Bone marrow (tissue), 2 donors: Measurements from ENCODE around the gene RUBCN.

ENCODE experiments used
- DNase-seq, 2 donors: peaks; one replicate each; lab custom pipeline; 2025; lab: John Stamatoyannopoulos, UW

Gene RUBCN

DNA sequence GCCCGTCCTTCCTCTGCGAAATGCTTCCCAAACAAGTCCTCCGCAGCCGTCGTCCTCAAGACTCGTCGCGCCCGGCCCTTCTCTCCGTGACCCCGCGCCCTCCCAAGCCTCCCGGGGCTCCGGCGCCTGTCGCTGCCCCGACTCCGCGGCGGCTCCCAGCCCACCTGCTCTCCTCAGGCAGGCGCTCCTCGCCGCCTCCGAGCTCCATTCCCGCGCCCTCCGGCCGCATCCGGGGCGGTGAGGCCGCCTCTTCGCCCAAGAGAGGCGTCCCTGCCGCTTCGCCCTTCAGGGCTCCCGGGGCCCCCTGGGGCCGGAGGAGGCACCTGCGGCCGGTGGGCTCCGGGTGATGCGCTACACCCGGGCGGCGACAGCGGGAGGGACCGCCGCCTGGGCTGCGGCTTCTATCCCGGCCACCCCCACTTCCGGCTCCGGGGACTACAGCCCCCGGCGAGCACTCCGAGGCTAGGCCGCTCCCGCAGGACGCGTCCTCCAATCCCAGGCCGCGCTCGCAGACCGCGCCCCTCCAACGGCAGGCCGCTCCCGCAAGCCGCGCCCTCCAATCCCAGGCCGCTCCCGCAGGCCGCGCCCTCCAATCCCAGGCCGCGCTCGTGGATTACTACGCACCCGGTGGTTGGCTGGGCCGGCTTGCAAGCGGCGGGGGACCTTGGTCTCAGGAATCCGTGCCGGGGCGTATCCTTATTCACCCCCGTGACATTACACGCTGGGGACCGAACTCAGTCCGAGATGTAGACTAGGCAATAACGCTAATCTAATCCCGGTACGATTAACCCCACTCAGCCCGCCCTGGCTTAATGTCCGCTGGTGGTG lies at the start of gene RUBCN:
Gene RUBCN, minus strand, starts transcription at position 414 of the 828 bp plus-strand sequence. Its CDS starts 185 bp downstream, at position 229.
- DNase-seq, result peak; percentile 75 to 89

DNA sequence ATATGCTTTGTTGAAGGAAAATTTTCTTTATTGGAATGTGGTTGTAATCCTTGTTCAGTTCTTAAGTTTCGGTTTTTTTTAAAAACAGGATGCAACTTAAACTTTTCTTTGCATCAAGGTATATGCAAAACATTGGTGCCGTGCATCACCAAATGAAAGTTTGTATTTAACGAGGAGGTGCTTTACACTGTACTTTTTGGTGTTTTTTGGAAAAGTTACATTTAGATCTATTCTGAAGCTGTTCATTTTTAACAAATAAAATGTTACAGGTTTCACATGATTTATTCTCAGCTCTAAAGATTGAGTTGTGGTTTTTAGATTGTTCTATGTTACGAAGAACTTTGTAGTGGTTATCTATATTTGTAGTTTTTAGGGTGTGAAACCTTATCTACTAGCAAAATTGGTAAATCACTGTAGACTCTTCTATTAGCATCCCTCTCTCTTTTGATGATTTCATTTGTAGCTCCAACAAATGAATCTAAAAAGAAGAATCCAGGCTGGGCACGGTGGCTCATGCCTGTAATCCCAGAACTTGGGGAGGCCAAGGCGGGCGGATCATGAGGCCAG lies 47.4 kb upstream of the RUBCN start:
- DNase-seq, result no peak

DNA sequence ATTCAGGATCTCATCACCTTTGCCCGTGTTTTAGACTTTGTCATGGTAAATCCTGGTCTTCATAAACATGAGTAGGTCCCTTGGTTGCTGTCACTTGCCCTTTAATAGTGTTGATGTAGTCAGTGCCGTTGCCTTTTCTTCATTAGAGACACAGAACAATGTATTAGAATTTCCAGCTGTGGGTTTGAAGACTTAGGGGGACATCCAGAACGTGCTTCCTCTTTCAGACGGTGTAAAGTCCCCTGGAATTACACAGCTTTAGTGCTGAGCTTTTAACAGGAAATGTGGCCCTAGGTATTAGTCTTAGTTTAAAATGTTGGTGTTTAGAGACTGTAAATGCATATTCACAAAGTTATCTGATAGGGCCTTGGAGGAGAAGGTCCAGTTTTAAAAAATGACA lies 45.5 kb upstream of the RUBCN start:
- peak in 1 of 2 donors; percentile 20 for DNase-seq

GRCh38 chr3:197775317-197775716 lies 38.6 kb upstream of the RUBCN start:
- no peak for DNase-seq

DNA sequence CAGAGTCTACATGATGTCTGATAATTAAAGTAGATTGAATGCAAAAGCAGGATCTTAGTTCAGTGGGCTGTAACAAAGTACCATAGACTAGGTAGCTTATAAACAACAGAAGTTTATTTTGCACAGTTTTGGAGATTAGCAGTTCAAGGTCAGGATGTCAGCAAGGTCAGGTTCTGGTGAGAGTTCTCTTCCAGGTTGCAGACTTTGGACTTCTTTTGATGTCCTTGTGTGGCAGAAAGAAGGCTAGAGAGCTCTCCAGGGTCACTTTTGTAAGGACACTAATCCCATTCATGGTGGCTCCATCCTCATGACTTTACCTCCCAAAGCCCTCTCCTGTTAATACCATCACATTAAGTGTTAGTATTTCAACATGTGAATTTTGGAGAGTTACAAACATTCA lies 25.1 kb upstream of the RUBCN start:
- DNase-seq, result no peak

DNA sequence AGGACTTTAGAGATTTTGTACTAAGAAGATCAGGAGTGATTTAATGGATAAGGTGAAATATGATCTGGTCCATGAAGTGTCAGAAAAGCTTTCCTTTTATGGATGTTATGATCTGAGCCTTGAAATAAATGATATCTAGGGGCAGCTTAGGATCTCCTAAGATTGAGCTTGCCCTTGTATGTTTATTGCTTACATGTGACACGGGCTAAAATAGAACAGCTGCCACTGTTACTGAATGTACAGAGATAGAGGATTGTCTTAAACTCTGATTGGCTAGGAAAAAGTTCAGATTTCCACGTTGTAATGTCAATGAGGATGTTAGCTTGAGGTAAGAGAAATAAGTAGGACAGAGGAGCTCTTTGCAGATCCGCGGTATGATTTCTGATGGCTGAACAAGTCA lies 21.8 kb upstream of the RUBCN start:
- DNase-seq, result no peak

GRCh38 chr3:197756704-197757103 lies 20.0 kb upstream of the RUBCN start:
- DNase-seq, result no peak

DNA sequence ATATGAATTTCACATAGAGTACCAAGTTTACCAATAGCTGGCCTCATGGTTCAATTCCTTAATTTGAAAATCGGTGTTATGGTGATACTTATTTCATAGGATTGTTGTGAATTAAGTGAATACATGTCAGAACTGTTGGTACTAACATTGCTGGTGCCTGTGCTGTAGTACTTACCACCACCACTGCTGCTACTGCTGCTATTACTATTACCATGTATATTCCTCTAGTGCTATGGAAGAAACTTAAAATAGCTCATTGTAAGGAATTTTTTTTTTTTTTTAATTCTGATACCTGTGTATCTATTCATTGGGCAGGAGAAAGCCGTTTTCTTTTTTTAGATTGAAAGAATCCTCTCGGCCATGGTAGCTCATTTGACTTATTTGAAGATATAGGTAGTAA lies 16.6 kb upstream of the RUBCN start:
- DNase-seq, result peak in 1 of 2 donors; percentile 11

DNA sequence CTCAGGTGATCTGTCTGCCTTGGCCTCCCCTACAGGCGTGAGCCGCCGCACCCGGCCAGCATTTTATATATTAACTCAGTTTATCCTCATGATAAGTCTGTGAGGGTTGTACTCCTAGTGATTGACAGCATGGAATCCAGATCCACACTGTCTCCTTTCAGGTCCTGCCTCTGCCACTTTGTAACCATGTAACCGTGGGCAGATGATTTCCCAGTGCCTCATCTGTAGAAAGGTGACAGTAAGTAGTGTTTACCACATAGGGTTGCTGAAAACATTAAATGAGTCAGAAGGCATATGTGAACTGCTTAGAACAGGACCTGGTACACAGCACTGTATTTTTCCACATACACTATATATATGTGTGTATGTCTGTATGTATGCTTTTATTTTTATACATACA lies 15.4 kb upstream of the RUBCN start:
- DNase-seq, result no peak

GRCh38 chr3:197750858-197751737 lies 14.4 kb upstream of the RUBCN start:
- no peak for DNase-seq

DNA sequence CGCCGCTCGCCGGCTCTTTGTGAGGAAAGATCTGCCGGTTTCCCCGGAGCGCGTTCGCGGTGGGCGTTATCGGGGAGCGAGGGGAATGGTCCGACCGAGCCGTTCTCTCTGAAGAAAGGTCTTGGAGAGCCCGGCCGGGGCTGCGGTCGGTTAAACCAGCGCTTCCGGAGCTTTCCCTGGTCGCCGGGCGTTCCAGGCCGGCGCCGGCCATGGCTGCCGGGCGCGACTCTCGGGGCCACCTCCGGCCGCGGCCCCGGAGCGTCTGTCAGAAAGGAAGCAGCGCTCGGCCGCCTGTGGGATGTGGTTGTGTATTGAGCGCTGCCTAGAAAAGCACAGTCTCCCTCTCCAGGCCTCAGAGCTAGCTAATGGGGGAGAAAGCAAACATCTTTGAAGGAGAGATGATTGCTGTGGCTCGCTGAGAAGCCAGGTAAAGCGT lies 13.7 kb upstream of the RUBCN start:
- peak; percentile 45 to 53 for DNase-seq

GRCh38 chr3:197749601-197750395 lies 13.1 kb upstream of the RUBCN start, which contains the start of gene FYTTD1:
TSS of gene FYTTD1 (plus strand) at chr3:197749883. CDS start at chr3:197749972, 89 bp downstream.
- peak; percentile 66 to 80 for DNase-seq

DNA sequence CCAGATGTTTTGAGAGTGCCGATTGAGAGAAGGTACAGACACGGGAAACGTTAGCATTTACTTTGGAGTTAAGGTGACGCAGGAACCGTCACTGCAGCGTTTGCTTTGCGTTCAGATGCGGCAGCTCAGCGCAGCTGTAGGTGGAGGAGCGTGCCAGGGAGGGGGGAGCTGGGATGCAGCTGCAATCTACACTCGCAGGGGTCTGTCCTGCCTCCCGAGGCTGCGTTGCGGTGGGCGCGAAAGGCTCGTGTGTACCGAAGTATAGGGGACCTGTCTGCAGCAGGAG lies 12.6 kb upstream of the RUBCN start:
- peak; percentile 15 to 59 for DNase-seq

- no peak for DNase-seq
Measured at GRCh38 chr3:197748597-197749314, 12.1 kb upstream of the RUBCN start.

- no peak for DNase-seq
Measured at GRCh38 chr3:197746801-197747237, 10.1 kb upstream of the RUBCN start.

GRCh38 chr3:197746209-197746608 lies 9.5 kb upstream of the RUBCN start:
- peak in 1 of 2 donors; percentile 12 for DNase-seq

DNA sequence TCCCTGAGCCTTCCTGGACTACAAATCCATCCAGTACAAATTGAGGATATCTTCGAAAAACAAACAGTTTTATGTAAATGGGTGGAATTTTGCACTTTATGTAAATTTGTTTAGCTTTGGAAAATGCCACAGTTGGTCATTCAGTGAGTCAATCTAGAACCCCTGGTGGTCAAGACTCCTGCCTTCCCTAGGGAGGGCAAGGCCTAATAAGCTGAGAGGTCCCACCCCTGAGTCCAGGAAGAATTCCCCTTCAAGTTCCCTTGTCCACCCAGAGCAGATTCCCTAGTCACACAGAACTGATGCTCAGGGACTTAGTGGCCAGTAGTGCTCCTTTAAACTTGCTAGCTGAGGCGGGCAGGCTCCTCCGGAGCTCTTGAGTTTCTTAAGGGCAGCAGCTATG lies 6.1 kb upstream of the RUBCN start:
- DNase-seq, result no peak

DNA sequence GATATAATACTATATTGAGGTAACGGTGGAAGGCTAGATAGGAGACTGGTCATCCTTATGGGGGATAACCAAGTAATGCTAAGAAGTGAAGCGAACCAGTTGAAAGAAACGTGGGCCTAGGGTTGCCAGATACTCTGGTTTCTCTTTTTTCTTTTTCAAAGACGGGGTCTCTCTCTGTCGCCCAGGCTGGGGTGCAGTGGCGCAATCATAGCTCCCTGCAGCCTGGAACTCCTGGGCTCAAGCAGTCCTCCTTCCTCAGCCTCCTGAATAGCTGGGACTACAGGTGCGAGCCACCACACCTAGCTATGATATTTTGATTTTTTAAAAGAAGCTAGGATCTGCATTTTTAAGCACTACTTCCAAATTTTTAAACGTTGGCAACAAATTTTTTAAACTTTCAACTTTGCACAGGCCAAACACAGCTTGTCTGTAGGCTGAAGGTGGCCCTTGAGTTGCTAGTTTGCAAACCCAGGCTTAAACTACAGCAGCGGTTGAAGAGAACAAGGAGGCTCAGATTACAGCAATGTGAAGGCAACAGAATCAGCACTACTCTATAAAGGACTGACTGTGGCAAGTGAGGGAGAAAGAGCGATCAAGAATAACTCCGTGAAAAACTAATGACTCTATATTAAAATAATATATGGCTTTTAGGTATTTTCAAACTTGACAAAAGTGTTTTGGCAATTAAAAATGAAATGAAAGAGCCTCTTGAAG lies 1.2 kb upstream of the RUBCN start:
- DNase-seq, result no peak

DNA sequence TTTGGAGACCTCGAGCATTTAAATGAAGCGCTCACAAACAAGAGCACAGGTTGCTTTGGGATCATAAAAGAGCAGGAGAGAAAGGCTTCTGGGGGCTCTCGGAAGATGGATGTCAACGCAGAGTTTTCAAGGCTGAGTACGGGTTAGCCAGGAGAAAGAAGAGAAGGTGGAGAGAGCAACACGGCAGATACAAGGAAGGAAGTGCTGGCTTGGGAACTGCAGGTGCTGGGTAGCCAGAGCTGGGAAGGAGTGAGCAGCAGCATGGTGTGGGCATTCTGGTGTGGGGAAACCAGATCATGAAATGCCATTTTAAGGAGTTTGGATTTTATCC lies 580 bp upstream of the RUBCN start:
- no peak for DNase-seq

GRCh38 chr3:197736010-197736490 lies 654 bp downstream of the RUBCN start:
- no peak for DNase-seq
